Mucosa of rectum (tissue), 2 donors: ENCODE data around the gene TROAP.

Experiments used
- H3K27ac ChIP-seq, 2 donors: one replicate each; pipeline ENCODE4 v1.7.0; 2013; ENCODE audit warnings: inconsistent platforms in 2 of 2, low read depth in 2 of 2, low read length in 2 of 2
- H3K27me3 ChIP-seq, 2 donors: one replicate each; pipeline ENCODE4 v1.7.0; 2013; ENCODE audit warnings: low read length in 2 of 2; ENCODE audit not compliant: control insufficient read depth in 2 of 2, insufficient read depth in 2 of 2
- H3K36me3 ChIP-seq, 2 donors: one replicate each; pipeline ENCODE4 v1.7.0; 2013; ENCODE audit warnings: low read length in 2 of 2; ENCODE audit not compliant: control insufficient read depth in 2 of 2, insufficient read depth in 2 of 2
- H3K4me1 ChIP-seq, 2 donors: one replicate each; pipeline ENCODE4 v1.7.0; 2013; ENCODE audit warnings: low read length in 2 of 2, mild to moderate bottlenecking in 1 of 2; ENCODE audit not compliant: control insufficient read depth in 2 of 2, insufficient read depth in 2 of 2
- H3K4me3 ChIP-seq, 2 donors: one replicate each; pipeline ENCODE4 v1.7.0; 2013; ENCODE audit warnings: low read length in 2 of 2
- H3K9ac ChIP-seq, 2 donors: one replicate each; pipeline ENCODE4 v1.7.0; 2013; ENCODE audit warnings: low read length in 2 of 2, low read depth in 1 of 2, mild to moderate bottlenecking in 1 of 2
- H3K9me3 ChIP-seq, 2 donors: one replicate each; pipeline ENCODE4 v1.7.0; 2013; ENCODE audit warnings: low read length in 2 of 2; ENCODE audit not compliant: control insufficient read depth in 2 of 2
- donor health status: healthy.
- donor health status: Normal muscosa, but diverticular disease.

Gene TROAP

DNA sequence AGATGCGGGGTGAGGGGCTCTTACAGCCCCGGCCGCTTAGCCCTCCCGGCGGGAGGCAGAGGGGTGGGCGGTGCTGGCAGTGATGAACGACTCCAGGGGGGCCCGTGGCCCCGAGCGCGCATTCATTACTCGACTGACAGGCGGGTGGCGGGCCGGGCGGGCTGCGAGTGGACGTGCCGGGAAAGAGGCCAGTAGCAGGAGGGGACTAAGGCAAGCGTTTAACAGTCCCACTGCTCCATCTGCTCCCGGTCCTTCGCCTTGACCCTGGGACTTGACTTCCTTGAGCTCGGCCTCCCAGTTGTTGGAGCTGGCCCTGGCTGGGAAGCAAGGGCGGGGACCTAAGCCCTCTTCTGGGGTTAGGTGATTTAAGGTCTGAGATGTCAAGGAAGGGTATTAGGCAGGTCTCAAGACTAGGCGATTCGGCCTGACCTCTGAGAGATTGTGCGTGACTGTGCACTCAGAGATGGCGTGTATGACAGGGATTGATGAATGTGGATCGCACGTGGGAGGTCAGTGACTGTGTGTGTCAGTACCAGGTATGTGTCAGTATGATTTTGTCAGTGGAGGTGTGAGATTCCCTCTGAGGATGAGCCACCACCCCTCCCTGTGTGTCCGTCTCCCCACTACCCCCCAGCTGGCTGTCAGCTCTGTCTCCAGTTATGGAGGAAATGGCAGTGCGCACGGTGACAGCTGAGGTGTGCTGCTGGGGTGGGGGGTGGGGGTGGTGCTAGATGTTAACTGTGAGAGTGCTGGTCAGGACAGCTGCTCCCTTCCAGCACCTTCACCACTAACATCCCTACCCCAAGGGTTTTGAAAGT is 20.1 kb downstream of the TROAP start:
- H3K9me3 ChIP-seq = no peaks in the 10 kb centered on the region
- H3K27ac ChIP-seq = no peak overlapping the region
- peak overlapping the region; percentile 51 to 54 for H3K4me3 ChIP-seq
- H3K36me3 ChIP-seq = no peaks in the 10 kb centered on the region
- H3K27me3 ChIP-seq = peaks cover 29 to 37% of the 10 kb centered on the region in 2 donors
- peaks cover 43% of the 10 kb centered on the region in 2 donors for H3K4me1 ChIP-seq
- peak overlapping the region in 1 of 2 donors; percentile 38 for H3K9ac ChIP-seq

DNA sequence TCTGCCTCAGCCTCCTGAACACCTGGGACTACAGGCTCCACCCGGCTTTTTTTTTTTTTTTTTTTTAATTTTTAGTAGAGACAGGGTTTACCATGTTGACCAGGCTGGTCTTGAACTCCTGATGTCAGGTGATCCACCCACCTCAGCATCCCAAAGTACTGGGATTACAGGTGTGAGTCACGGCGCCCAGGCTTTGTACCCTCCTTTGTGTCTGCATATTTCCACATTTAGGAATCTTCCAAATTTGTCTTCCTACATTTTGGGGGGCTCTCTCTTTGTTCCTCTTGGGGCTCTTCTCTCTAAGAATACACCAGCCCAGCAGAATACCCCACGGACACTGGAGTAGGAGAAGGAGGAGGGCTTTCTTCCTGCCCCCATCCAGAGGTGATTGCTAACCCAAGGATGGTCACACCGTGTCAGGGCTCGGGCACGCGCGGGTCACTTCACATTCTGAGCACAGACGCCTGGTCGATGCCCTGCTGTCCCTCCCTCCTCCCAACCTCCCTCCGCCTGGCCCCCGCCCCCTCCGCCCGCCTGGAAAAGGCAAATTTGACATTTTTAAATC is 21.5 kb downstream of the TROAP start:
- no peak overlapping the region for H3K4me3 ChIP-seq
- H3K36me3 ChIP-seq = no peaks in the 10 kb centered on the region
- H3K27ac ChIP-seq = no peak overlapping the region
- peaks cover 33 to 36% of the 10 kb centered on the region in 2 donors for H3K27me3 ChIP-seq
- peaks cover 47 to 48% of the 10 kb centered on the region in 2 donors for H3K4me1 ChIP-seq
- no peak overlapping the region for H3K9ac ChIP-seq
- no peaks in the 10 kb centered on the region for H3K9me3 ChIP-seq

DNA sequence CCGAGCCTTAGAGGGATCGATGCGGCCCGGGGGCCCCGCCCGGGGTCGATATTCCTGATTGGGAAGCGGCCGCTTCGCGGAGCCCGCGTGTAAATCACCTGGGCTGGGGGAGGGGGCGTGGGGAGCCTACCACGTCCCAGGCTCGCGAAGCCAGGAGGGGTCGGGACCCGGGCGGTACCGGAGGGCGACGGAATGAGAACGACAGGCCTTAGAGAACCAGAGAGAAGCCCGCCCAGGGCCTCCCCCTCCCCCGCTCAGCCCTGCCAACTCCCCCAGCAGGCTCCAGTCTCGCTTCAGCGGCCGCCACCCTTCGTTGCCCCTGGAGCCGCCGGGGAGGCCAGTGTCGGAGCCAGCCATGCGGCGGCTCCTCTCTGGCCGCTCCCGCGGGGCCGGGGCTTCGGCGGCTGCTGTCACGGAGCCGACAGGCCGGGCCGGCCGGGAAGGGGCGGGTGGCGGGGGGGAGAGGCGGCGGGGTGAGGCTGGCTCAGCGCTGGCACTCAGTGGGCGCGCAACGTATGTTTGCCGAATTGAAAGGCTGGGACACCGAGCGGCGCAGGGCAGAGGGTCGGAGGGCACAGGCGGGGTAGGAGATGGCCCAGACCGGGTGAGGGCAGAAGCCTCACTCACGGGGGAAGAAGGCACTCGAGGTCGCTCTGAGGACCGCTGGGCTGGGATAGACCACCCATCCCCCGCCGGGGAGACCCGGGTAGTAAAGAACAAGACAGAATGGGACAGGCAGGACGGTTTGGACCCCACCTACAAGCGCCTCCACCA is 22.2 kb downstream of the TROAP start:
- Histone ChIP-seq H3K4me3 (peak overlapping the region; percentile 27 to 48), H3K9me3 (no peaks in the 10 kb centered on the region), H3K4me1 (peaks cover 45 to 47% of the 10 kb centered on the region in 2 donors), H3K36me3 (no peaks in the 10 kb centered on the region), H3K27ac (no peak overlapping the region), H3K9ac (no peak overlapping the region), H3K27me3 (peaks cover 33 to 36% of the 10 kb centered on the region in 2 donors)

GRCh38 chr12:49345825-49346658 is 23.0 kb downstream of the TROAP start:
- Histone ChIP-seq H3K4me1 (peaks cover 45 to 47% of the 10 kb centered on the region in 2 donors), H3K27me3 (peaks cover 33 to 36% of the 10 kb centered on the region in 2 donors)

GRCh38 chr12:49346659-49347310 is 23.7 kb downstream of the TROAP start, which contains the start of gene DNAJC22:
Gene DNAJC22 (plus strand): TSS chr12:49346888. CDS start chr12:49348873, 1,985 bp downstream.
- H3K9me3 ChIP-seq = no peaks in the 10 kb centered on the region
- H3K27ac ChIP-seq = no peak within 1 kb of the TSS
- H3K36me3 ChIP-seq = peaks cover 0 to 4% of the 10 kb centered on the region in 2 donors
- peak within 1 kb of the TSS; percentile 62 to 80 for H3K4me3 ChIP-seq
- H3K27me3 ChIP-seq = peaks cover 33 to 36% of the 10 kb centered on the region in 2 donors
- peak within 1 kb of the TSS; percentile 15 to 69 for H3K9ac ChIP-seq
- peaks cover 45 to 47% of the 10 kb centered on the region in 2 donors for H3K4me1 ChIP-seq

More at GRCh38 chr12:49345825-49346658, 23.0 kb downstream of the TROAP start:
- Histone ChIP-seq H3K4me3 (peak overlapping the region; percentile 48 to 62), H3K9me3 (no peaks in the 10 kb centered on the region), H3K9ac (no peak overlapping the region), H3K36me3 (peaks cover 0 to under 1% of the 10 kb centered on the region in 2 donors), H3K27ac (no peak overlapping the region)

DNA sequence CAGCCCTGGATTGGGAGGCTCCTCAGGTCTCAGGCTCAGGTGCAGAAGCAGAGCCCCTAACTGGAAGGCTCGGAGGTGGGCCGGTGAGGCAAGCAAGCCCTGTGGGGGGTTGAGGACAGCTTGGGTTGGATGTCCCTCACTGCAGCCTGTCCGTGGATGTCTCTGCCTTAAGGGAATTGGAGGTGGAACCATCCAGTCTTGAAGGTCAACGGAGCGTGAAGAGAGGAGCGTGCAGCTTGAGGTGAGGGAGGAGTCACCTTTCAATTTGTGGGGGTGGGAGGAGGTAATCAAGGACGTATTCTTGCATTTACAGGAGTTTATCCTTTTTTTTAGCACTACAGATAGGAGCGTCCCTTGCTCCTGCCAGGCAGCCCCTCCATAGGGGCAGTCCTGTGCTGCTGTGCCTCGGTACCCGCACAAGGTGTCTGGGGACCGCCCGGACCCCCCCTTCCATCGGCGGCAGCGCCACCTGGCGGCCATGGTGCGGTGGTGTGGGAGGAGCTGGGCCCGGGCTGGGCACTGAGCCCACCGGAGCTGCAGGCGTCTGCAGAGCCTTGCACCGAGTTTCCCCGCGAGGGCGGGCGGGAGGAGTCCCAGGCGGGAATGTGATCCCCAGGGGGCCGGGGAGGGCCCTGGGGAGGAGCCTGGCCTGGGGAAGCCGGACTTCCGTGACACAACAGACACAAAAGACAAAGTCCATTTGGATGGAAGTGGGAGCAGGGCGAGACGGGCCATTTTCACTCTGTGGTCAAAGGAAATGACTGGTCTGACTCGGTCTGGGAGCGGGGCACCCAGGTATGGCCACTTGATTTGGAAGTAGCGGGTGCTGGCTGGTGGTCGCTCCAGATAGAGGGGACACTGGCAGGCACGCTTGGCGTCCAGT is 24.5 kb downstream of the TROAP start:
- peaks cover 33 to 36% of the 10 kb centered on the region in 2 donors for H3K27me3 ChIP-seq
- H3K9ac ChIP-seq = peak overlapping the region; percentile 61 to 69
- H3K36me3 ChIP-seq = peaks cover 0 to 4% of the 10 kb centered on the region in 2 donors
- H3K4me1 ChIP-seq = peaks cover 41 to 42% of the 10 kb centered on the region in 2 donors
- H3K9me3 ChIP-seq = no peaks in the 10 kb centered on the region
- peak overlapping the region; percentile 62 to 80 for H3K4me3 ChIP-seq
- H3K27ac ChIP-seq = peak overlapping the region; percentile 52 to 67

- peaks cover 27 to 29% of the 10 kb centered on the region in 2 donors for H3K27me3 ChIP-seq
- peak overlapping the region in 1 of 2 donors; percentile 69 for H3K9ac ChIP-seq
- no peaks in the 10 kb centered on the region for H3K9me3 ChIP-seq
- peaks cover 31 to 32% of the 10 kb centered on the region in 2 donors for H3K4me1 ChIP-seq
- peaks cover 0 to 4% of the 10 kb centered on the region in 2 donors for H3K36me3 ChIP-seq
- H3K27ac ChIP-seq = no peak overlapping the region
- peak overlapping the region; percentile 62 to 80 for H3K4me3 ChIP-seq
These were observed 25.7 kb downstream of the TROAP start for GRCh38 chr12:49348781-49349180.

GRCh38 chr12:49349266-49349665 is 26.2 kb downstream of the TROAP start:
- H3K27me3 ChIP-seq = peaks cover 22 to 24% of the 10 kb centered on the region in 2 donors
- H3K4me3 ChIP-seq = peak overlapping the region in 1 of 2 donors; percentile 80
- peaks cover 0 to 4% of the 10 kb centered on the region in 2 donors for H3K36me3 ChIP-seq
- H3K4me1 ChIP-seq = peaks cover 31 to 32% of the 10 kb centered on the region in 2 donors
- H3K9ac ChIP-seq = no peak overlapping the region
- no peaks in the 10 kb centered on the region for H3K9me3 ChIP-seq
- H3K27ac ChIP-seq = no peak overlapping the region
